Keratinocyte (primary cell): ENCODE data around the gene PARD6B. TPM values are rescaled to one million over a fixed set of nuclear protein-coding genes. Genes with fewer than 3 reads are reported as not detected.

Experiments used
- DNase-seq: peaks from one replicate; pipeline ENCODE4 v3.0.0-alpha.2; 2011; ENCODE audit warnings: low read depth, missing footprints, low spot score
- FAIRE-seq: peaks from 2 replicates; lab custom pipeline; 2011; peaks lifted over from hg19 to GRCh38; lab: Jason Lieb, UNC
- H2AFZ ChIP-seq: 2 replicates; pipeline ENCODE4 v1.6.0; 2012; ENCODE audit warnings: low read length, control low read depth, inconsistent platforms; ENCODE audit not compliant: control insufficient read depth
- H3K27ac ChIP-seq: 2 replicates; pipeline ENCODE4 v1.5.1; 2011; ENCODE audit warnings: low read length; ENCODE audit not compliant: control insufficient read depth, insufficient read depth
- H3K27me3 ChIP-seq: 3 replicates; pipeline ENCODE4 v1.6.0; 2011; ENCODE audit warnings: low read length; ENCODE audit not compliant: control insufficient read depth, insufficient read depth; ENCODE audit errors: extremely low read depth
- H3K36me3 ChIP-seq, 2 experiments: 2 replicates in 1 of 2; 3 replicates in 1 of 2; pipeline ENCODE4 v1.5.1; 2011; ENCODE audit warnings: low read length in 2 of 2, mild to moderate bottlenecking in 1 of 2; ENCODE audit not compliant: control insufficient read depth in 2 of 2, insufficient read depth in 2 of 2; ENCODE audit errors: extremely low read depth in 1 of 2
- H3K4me1 ChIP-seq: 3 replicates; pipeline ENCODE4 v1.5.1; 2011; ENCODE audit warnings: low read length; ENCODE audit not compliant: control insufficient read depth, insufficient read depth; ENCODE audit errors: extremely low read depth
- H3K4me2 ChIP-seq: 3 replicates; pipeline ENCODE4 v1.6.0; 2011; ENCODE audit warnings: low read depth, low read length; ENCODE audit not compliant: control insufficient read depth, insufficient read depth; ENCODE audit errors: extremely low read depth
- H3K4me3 ChIP-seq, 3 experiments: fragments of 200-600 bp in 1 of 3; sonication (generic) in 1 of 3; 2 replicates in 2 of 3; 3 replicates in 1 of 3; pipeline ENCODE4 v1.5.1; 2011 to 2016; ENCODE audit warnings: low read length in 3 of 3, mild to moderate bottlenecking in 3 of 3, control low read depth in 2 of 3, inconsistent platforms in 1 of 3, low read depth in 1 of 3, mixed read lengths in 1 of 3, mixed run types in 1 of 3, moderate library complexity in 1 of 3; ENCODE audit not compliant: control insufficient read depth in 2 of 3, insufficient read depth in 2 of 3; ENCODE audit errors: extremely low read depth in 1 of 3
- H3K79me2 ChIP-seq: 2 replicates; pipeline ENCODE4 v1.6.0; 2012; ENCODE audit warnings: low read length; ENCODE audit not compliant: control insufficient read depth, insufficient read depth
- H3K9ac ChIP-seq: 3 replicates; pipeline ENCODE4 v1.6.0; 2011; ENCODE audit warnings: low read length; ENCODE audit not compliant: control insufficient read depth, insufficient read depth; ENCODE audit errors: extremely low read depth
- H3K9me1 ChIP-seq: 3 replicates; pipeline ENCODE4 v1.6.0; 2011; ENCODE audit warnings: low read length; ENCODE audit not compliant: control insufficient read depth, insufficient read depth; ENCODE audit errors: extremely low read depth
- H3K9me3 ChIP-seq: 2 replicates; pipeline ENCODE4 v1.5.1; 2012; ENCODE audit warnings: low read depth, low read length; ENCODE audit not compliant: control insufficient read depth
- H4K20me1 ChIP-seq: 3 replicates; pipeline ENCODE4 v1.6.0; 2011; ENCODE audit warnings: low read length; ENCODE audit not compliant: control insufficient read depth, insufficient read depth; ENCODE audit errors: extremely low read depth
- CTCF ChIP-seq, 3 experiments: IDR thresholded peaks in 1 of 3; conservative IDR thresholded peaks in 1 of 3; optimal IDR thresholded peaks in 1 of 3; 2 replicates in 2 of 3; 3 replicates in 1 of 3; pipeline versions ENCODE3 to v1.5.1; 2011; ENCODE audit warnings: low read length in 3 of 3, mild to moderate bottlenecking in 3 of 3, moderate library complexity in 2 of 3, control low read depth in 1 of 3, inconsistent platforms in 1 of 3; ENCODE audit not compliant: insufficient read depth in 2 of 3; ENCODE audit errors: extremely low read depth in 1 of 3
- EZH2 ChIP-seq: IDR thresholded peaks from one replicate; pipeline ENCODE4 v1.6.1; 2012; ENCODE audit warnings: inconsistent platforms, mild to moderate bottlenecking, low read length, moderate library complexity
- dilution Hi-C: fragments of 300-500 bp; cut with MboI; formaldehyde crosslinking; loops from one replicate; pipeline ENCODE4 v1.7.0; 2020; ENCODE audit warnings: low sequenced_read_pairs; ENCODE audit not compliant: extremely low pct_ligation_motif_present
- polyA plus RNA-seq, 5 experiments: library from polyadenylated mRNA; depleted of rRNA in 3 of 5; stranded (reverse) in 3 of 5; stranded (forward) in 1 of 5; unstranded in 1 of 5; fragments of >200 nt; gene quantifications; 1 replicate in 1 of 5; 2 replicates in 3 of 5; 3 replicates in 1 of 5; pipeline versions ENCODE4 v1.2.1 to v1.2.3, GENCODE V29; 2011 to 2012; ENCODE audit warnings: missing spikeins in 2 of 5, low read depth in 1 of 5, low replicate concordance in 1 of 5

The PARD6B gene
- polyA plus RNA-seq, 1 donor (not counting 4 experiments of a cell fraction or from before 2014, with no cell fraction given): 2.0 TPM

GRCh38 chr20:50745634-50746137, 14.3 kb downstream of the PARD6B start:
- peaks cover 32% of the 10 kb centered on the region for H3K4me1 ChIP-seq
- H3K9me1 ChIP-seq: no peaks in the 10 kb centered on the region
- H2AFZ ChIP-seq: no peak overlapping the region
- DNase-seq (no peak), FAIRE-seq (no peak)
- peaks cover 26% of the 10 kb centered on the region for H3K79me2 ChIP-seq
- no peaks in the 10 kb centered on the region for H4K20me1 ChIP-seq
- dilution Hi-C loops: no loop called here
- H3K9me3 ChIP-seq: no peaks in the 10 kb centered on the region
- H3K27ac ChIP-seq: peak overlapping the region; percentile 3
- H3K4me2 ChIP-seq: no peak overlapping the region
- no peak for TF ChIP-seq EZH2
- TF ChIP-seq CTCF (optimal IDR thresholded peaks at IDR 0.05 in 1 of 3, IDR thresholded peaks at IDR 0.05 in 1 of 3, conservative IDR thresholded peaks at IDR 0.05 in 1 of 3; ENCODE audit: extremely low read depth in 1 of 3, insufficient read depth in 2 of 3, low read length in 3 of 3): no peak
- no peak overlapping the region for H3K9ac ChIP-seq
- no peaks in the 10 kb centered on the region for H3K27me3 ChIP-seq
- H3K4me3 ChIP-seq: no peak overlapping the region
- H3K36me3 ChIP-seq: peaks cover 8 to 18% of the 10 kb centered on the region in 2 experiments

GRCh38 chr20:50746138-50746940, 15.0 kb downstream of the PARD6B start:
- no peak for DNase-seq
- H3K36me3 ChIP-seq: peaks cover 8 to 18% of the 10 kb centered on the region in 2 experiments
- no peak overlapping the region for H3K9ac ChIP-seq
- no peak for TF ChIP-seq CTCF (optimal IDR thresholded peaks at IDR 0.05 in 1 of 3, IDR thresholded peaks at IDR 0.05 in 1 of 3, conservative IDR thresholded peaks at IDR 0.05 in 1 of 3; ENCODE audit: extremely low read depth in 1 of 3, insufficient read depth in 2 of 3, low read length in 3 of 3)
- FAIRE-seq: peak; percentile 44
- H3K79me2 ChIP-seq: peaks cover 23% of the 10 kb centered on the region
- peak overlapping the region; percentile 1 for H3K27ac ChIP-seq
- H3K27me3 ChIP-seq: no peaks in the 10 kb centered on the region
- H4K20me1 ChIP-seq: no peaks in the 10 kb centered on the region
- no peak overlapping the region for H2AFZ ChIP-seq
- H3K4me3 ChIP-seq: no peak overlapping the region
- H3K9me1 ChIP-seq: no peaks in the 10 kb centered on the region
- H3K4me1 ChIP-seq: peaks cover 32% of the 10 kb centered on the region
- H3K4me2 ChIP-seq: no peak overlapping the region
- dilution Hi-C loops: no loop called here
- H3K9me3 ChIP-seq: no peaks in the 10 kb centered on the region
